Endothelial cell of umbilical vein (primary cell): ENCODE measurements around the gene EHBP1L1. TPM values are rescaled to one million over a fixed set of nuclear protein-coding genes. Genes with fewer than 3 reads are reported as not detected.
A peak's percentile ranks its signal among the peaks of the same experiment; 100 is the strongest.

Source experiments
- BruUV-seq: library from RNA; stranded (reverse); fragments of 400-500 nt; replicated peaks from 2 replicates; lab custom pipeline; 2021; lab: Mats Ljungman, UMichigan
- CTCF ChIA-PET: fragments of 300-600, 350-600 bp; sonication (Branson Sonifier 250); formaldehyde crosslinking; loops from one replicate; lab custom pipeline; 2021; ENCODE audit warnings: antibody characterized with exemption, inconsistent platforms; lab: Charles Lee
- POLR2A ChIA-PET: fragments of 300-600, 350-600 bp; sonication (Branson Sonifier 250); formaldehyde crosslinking; loops from one replicate; lab custom pipeline; 2021; ENCODE audit warnings: antibody characterized with exemption, inconsistent platforms; lab: Charles Lee
- DNase-seq: peaks from one replicate; pipeline ENCODE4 v3.0.0-alpha.2; 2011; ENCODE audit warnings: low read depth, low spot score
- FAIRE-seq: peaks from 2 replicates; lab custom pipeline; 2011; peaks lifted over from hg19 to GRCh38; lab: Jason Lieb, UNC
- H2AFZ ChIP-seq: 2 replicates; pipeline ENCODE4 v1.6.0; 2012; ENCODE audit warnings: low read depth, low read length, control low read depth, inconsistent platforms
- H3K27ac ChIP-seq: 2 replicates; pipeline ENCODE4 v1.5.1; 2011; ENCODE audit warnings: low read depth, mild to moderate bottlenecking, control low read depth, low read length, moderate library complexity; ENCODE audit not compliant: insufficient read depth
- H3K27me3 ChIP-seq, 2 experiments: 2 replicates each; pipeline versions ENCODE4 v1.6.0 to v1.6.1; 2011; ENCODE audit warnings: low read length in 2 of 2, mixed read lengths in 1 of 2; ENCODE audit not compliant: control insufficient read depth in 2 of 2, insufficient read depth in 2 of 2
- H3K36me3 ChIP-seq, 2 experiments: 2 replicates in 1 of 2; 3 replicates in 1 of 2; pipeline ENCODE4 v1.5.1; 2011; ENCODE audit warnings: low read length in 2 of 2, mild to moderate bottlenecking in 1 of 2, moderate library complexity in 1 of 2; ENCODE audit not compliant: control insufficient read depth in 2 of 2, insufficient read depth in 2 of 2; ENCODE audit errors: extremely low read depth in 1 of 2
- H3K4me1 ChIP-seq: 3 replicates; pipeline ENCODE4 v1.5.1; 2011; ENCODE audit warnings: mild to moderate bottlenecking, low read length; ENCODE audit not compliant: control insufficient read depth, insufficient read depth; ENCODE audit errors: extremely low read depth
- H3K4me2 ChIP-seq: 2 replicates; pipeline ENCODE4 v1.6.1; 2011; ENCODE audit warnings: low read length, control low read depth, mixed read lengths; ENCODE audit not compliant: insufficient read depth
- H3K4me3 ChIP-seq, 3 experiments: fragments of 200-600 bp in 1 of 3; sonication (generic), shearing (Covaris generic) in 1 of 3; replicated peaks in 1 of 3; 2 replicates each; pipeline ENCODE4 v1.5.1; 2011 to 2016; ENCODE audit warnings: control low read depth in 3 of 3, low read length in 3 of 3, mild to moderate bottlenecking in 2 of 3, inconsistent platforms in 1 of 3, low read depth in 1 of 3, moderate library complexity in 1 of 3; ENCODE audit not compliant: insufficient read depth in 1 of 3
- H3K79me2 ChIP-seq: 2 replicates; pipeline ENCODE4 v1.6.0; 2012; ENCODE audit warnings: low read length, inconsistent platforms; ENCODE audit not compliant: control insufficient read depth, insufficient read depth
- H3K9ac ChIP-seq: replicated peaks from 2 replicates; pipeline ENCODE3; 2011; ENCODE audit warnings: low read length, control low read depth; ENCODE audit not compliant: insufficient read depth; ENCODE audit errors: extremely low read depth
- H3K9me1 ChIP-seq: replicated peaks from 3 replicates; pipeline ENCODE4 v1.6.0; 2011; ENCODE audit warnings: mild to moderate bottlenecking, low read length; ENCODE audit not compliant: control insufficient read depth, insufficient read depth; ENCODE audit errors: extremely low read depth
- H3K9me3 ChIP-seq: replicated peaks from 2 replicates; pipeline ENCODE4 v1.5.1; 2012; ENCODE audit warnings: low read length, inconsistent platforms; ENCODE audit not compliant: control insufficient read depth, insufficient read depth
- H4K20me1 ChIP-seq: replicated peaks from 2 replicates; pipeline ENCODE3; 2011; ENCODE audit warnings: mild to moderate bottlenecking, low read length; ENCODE audit not compliant: control insufficient read depth, insufficient read depth; ENCODE audit errors: extremely low read depth
- EZH2 ChIP-seq: IDR thresholded peaks from 2 replicates; pipeline ENCODE4 v1.6.1; 2012; ENCODE audit warnings: borderline replicate concordance, low read depth, mild to moderate bottlenecking, moderate library complexity, low read length, inconsistent platforms; ENCODE audit not compliant: severe bottlenecking
- FOS ChIP-seq: IDR thresholded peaks from 2 replicates; pipeline ENCODE4 v1.6.1; 2011; ENCODE audit warnings: mild to moderate bottlenecking, low read length, moderate library complexity, borderline replicate concordance; ENCODE audit not compliant: insufficient read depth
- GATA2 ChIP-seq: IDR thresholded peaks from 2 replicates; pipeline ENCODE4 v1.7.0; 2011; ENCODE audit warnings: low read depth, mild to moderate bottlenecking, moderate library complexity, mixed read lengths, low read length; ENCODE audit not compliant: insufficient read length, insufficient read depth
- JUN ChIP-seq: IDR thresholded peaks from 2 replicates; pipeline ENCODE4 v1.6.1; 2011; ENCODE audit warnings: borderline replicate concordance, low read depth; ENCODE audit not compliant: insufficient read length, insufficient read depth
- MYC ChIP-seq: IDR thresholded peaks from one replicate; pipeline ENCODE4 v1.6.1; 2011; ENCODE audit warnings: mild to moderate bottlenecking, low read depth, low read length
- POLR2A ChIP-seq: IDR thresholded peaks from 2 replicates; pipeline ENCODE4 v1.6.1; 2012; ENCODE audit warnings: low read depth, mild to moderate bottlenecking, control low read depth, low read length
- POLR2AphosphoS5 ChIP-seq: IDR thresholded peaks from 2 replicates; pipeline ENCODE4 v1.6.1; 2012; ENCODE audit warnings: low read depth, mild to moderate bottlenecking, control low read depth, low read length, moderate library complexity; ENCODE audit not compliant: insufficient read depth
- dilution Hi-C: fragments of 300-500 bp; cut with MboI; formaldehyde crosslinking; loops from one replicate; pipeline ENCODE4 v1.15.0; 2019; ENCODE audit warnings: low sequenced_read_pairs; ENCODE audit not compliant: extremely low pct_ligation_motif_present
- intact Hi-C: fragments of 100-400 bp; cut with micrococcal nuclease; formaldehyde crosslinking; loops from one replicate; pipeline ENCODE4 v1.10.0; 2022
- polyA plus RNA-seq, 4 experiments: library from polyadenylated mRNA; depleted of rRNA in 3 of 4; stranded (reverse) in 3 of 4; unstranded in 1 of 4; fragments of >200 nt; gene quantifications; 2 replicates each; pipeline versions ENCODE4 v1.2.1 to v1.2.3, GENCODE V29; 2011 to 2012; ENCODE audit warnings: missing spikeins in 1 of 4
- total RNA-seq: library from RNA; stranded (reverse); gene quantifications from 2 replicates; pipeline ENCODE4 v1.2.3, GENCODE V29; 2021
- TF ChIP-seq, protein P1 (sequence below), 2 donors: IDR thresholded peaks; 1 replicate in 1 of 2; 2 replicates in 1 of 2; pipeline ENCODE4 v1.5.1; 2011; ENCODE audit warnings: low read length in 2 of 2, mild to moderate bottlenecking in 2 of 2, moderate library complexity in 2 of 2, control low read depth in 1 of 2, inconsistent platforms in 1 of 2, low read depth in 1 of 2; ENCODE audit not compliant: insufficient read depth in 1 of 2; ENCODE audit errors: extremely low read depth in 1 of 2
- TF ChIP-seq, protein P2 (sequence below): IDR thresholded peaks from 2 replicates; pipeline ENCODE4 v1.6.1; 2011; ENCODE audit not compliant: insufficient read depth, insufficient read length

Gene EHBP1L1
- total and polyA plus RNA-seq, 2 donors (not counting 3 experiments of a cell fraction or from before 2014, with no cell fraction given) = 12.7 to 19.7 TPM

DNA sequence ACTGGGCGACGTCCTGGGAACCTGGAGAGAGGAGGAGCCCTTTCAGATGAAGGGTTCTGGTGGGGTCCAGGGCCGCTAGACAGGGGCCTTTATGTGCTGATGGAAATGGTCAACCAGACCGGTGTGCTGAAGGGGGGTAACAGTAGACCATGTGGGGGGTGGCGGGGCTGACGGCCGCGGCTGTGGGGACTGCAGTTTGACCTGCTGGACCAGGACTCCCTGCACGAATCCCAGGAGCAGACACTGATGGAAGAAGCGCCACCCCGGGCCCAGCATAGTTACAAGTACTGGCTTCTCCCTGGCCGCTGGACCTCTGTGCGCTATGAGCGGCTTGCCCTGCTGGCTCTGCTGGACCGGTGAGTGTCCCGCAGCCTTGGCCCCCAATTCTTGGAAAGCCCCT, 46.2 kb downstream of the EHBP1L1 start:
- dilution Hi-C loops (no loop called here), intact Hi-C loops (no loop called here)
- peak; percentile 21 for TF ChIP-seq POLR2AphosphoS5
- no peak for TF ChIP-seq FOS
- DNase-seq (no peak), FAIRE-seq (no peak)
- H3K4me2 ChIP-seq = no peak overlapping the region
- peaks cover under 1% of the 10 kb centered on the region for H3K4me1 ChIP-seq
- H2AFZ ChIP-seq = no peak overlapping the region
- H3K4me3 ChIP-seq = no peak overlapping the region
- CTCF ChIA-PET = interaction anchor here (1.2 kb wide), 1 partner anchor 16 kb away, joined by 3 read pairs; the partner anchor contains the start of gene SIPA1
- no peak overlapping the region for H3K9ac ChIP-seq
- POLR2A ChIA-PET = no interaction called here
- peaks cover 10% of the 10 kb centered on the region for H3K79me2 ChIP-seq
- no peaks in the 10 kb centered on the region for H4K20me1 ChIP-seq
- H3K9me1 ChIP-seq = no peaks in the 10 kb centered on the region
- no peak overlapping the region for H3K27ac ChIP-seq
- no peaks in the 10 kb centered on the region for H3K27me3 ChIP-seq
- H3K9me3 ChIP-seq = no peaks in the 10 kb centered on the region
- no TSS peak for BruUV-seq
- peaks cover 7 to 66% of the 10 kb centered on the region in 2 experiments for H3K36me3 ChIP-seq

DNA sequence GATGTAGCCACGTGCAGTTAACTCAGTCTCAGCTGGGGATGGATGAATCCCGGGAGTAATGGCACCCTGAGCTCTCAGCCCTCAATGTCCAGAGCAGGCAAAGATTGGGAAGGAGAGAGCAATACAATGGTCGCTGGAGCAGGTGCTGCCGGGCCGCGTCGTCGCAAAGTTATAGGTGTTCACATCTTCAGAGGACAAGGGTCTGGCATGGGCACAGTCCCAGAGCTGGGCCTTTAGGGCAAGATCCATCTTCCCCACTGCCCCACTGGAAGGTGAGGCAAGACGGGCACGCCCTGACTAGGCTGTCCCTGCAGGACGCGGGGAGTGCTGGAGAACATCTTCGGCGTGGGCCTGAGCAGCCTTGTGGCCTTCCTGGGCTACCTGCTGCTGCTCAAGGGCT, 47.3 kb downstream of the EHBP1L1 start:
- FAIRE-seq (no peak), DNase-seq (no peak)
- BruUV-seq = no TSS peak
- POLR2A ChIA-PET = interaction anchor here (0.6 kb wide), 1 partner anchor 1638 kb away, joined by 11 read pairs; no protein-coding TSS in a partner anchor
- Histone ChIP-seq H3K79me2 (peaks cover 3% of the 10 kb centered on the region), H3K9me3 (no peaks in the 10 kb centered on the region), H4K20me1 (no peaks in the 10 kb centered on the region), H3K9ac (no peak overlapping the region), H3K27ac (no peak overlapping the region), H3K4me2 (no peak overlapping the region), H3K27me3 (no peaks in the 10 kb centered on the region), H3K4me1 (no peaks in the 10 kb centered on the region), H3K36me3 (peaks cover 15 to 69% of the 10 kb centered on the region in 2 experiments), H2AFZ (no peak overlapping the region), H3K4me3 (no peak overlapping the region), H3K9me1 (no peaks in the 10 kb centered on the region)
- intact Hi-C loops (no loop called here), dilution Hi-C loops (no loop called here)
- CTCF ChIA-PET = interaction anchor here (1.2 kb wide), 1 partner anchor 15 kb away, joined by 3 read pairs; the partner anchor contains the start of gene SIPA1
- TF ChIP-seq, protein P1, sequence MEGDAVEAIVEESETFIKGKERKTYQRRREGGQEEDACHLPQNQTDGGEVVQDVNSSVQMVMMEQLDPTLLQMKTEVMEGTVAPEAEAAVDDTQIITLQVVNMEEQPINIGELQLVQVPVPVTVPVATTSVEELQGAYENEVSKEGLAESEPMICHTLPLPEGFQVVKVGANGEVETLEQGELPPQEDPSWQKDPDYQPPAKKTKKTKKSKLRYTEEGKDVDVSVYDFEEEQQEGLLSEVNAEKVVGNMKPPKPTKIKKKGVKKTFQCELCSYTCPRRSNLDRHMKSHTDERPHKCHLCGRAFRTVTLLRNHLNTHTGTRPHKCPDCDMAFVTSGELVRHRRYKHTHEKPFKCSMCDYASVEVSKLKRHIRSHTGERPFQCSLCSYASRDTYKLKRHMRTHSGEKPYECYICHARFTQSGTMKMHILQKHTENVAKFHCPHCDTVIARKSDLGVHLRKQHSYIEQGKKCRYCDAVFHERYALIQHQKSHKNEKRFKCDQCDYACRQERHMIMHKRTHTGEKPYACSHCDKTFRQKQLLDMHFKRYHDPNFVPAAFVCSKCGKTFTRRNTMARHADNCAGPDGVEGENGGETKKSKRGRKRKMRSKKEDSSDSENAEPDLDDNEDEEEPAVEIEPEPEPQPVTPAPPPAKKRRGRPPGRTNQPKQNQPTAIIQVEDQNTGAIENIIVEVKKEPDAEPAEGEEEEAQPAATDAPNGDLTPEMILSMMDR (IDR thresholded peaks at IDR 0.05; ENCODE audit: extremely low read depth in 1 of 2, insufficient read depth in 1 of 2, low read depth in 1 of 2, low read length in 2 of 2) = no peak
- TF ChIP-seq POLR2AphosphoS5 = no peak
- no peak for TF ChIP-seq MYC
- TF ChIP-seq, protein P2, sequence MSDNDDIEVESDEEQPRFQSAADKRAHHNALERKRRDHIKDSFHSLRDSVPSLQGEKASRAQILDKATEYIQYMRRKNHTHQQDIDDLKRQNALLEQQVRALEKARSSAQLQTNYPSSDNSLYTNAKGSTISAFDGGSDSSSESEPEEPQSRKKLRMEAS = no peak
- no peak for TF ChIP-seq GATA2
- no peak for TF ChIP-seq POLR2A
- no peak for TF ChIP-seq FOS
- TF ChIP-seq EZH2 = no peak
- TF ChIP-seq JUN = no peak
